OCI-LY3 (cell line): ENCODE measurements around the gene BRSK2.

Experiments used
- H2AFZ ChIP-seq: fragments of 200-600, 300-600 bp; shearing (Covaris generic); 2 replicates; pipeline ENCODE4 v1.6.0; 2014; ENCODE audit warnings: antibody characterized with exemption, low read depth, low read length
- H3K27ac ChIP-seq: fragments of 200-600, 300-600 bp; sonication (generic); 2 replicates; pipeline ENCODE4 v1.5.1; 2014; ENCODE audit warnings: mild to moderate bottlenecking, low read length, moderate library complexity, mixed read lengths
- H3K27me3 ChIP-seq: fragments of 200-600, 300-600 bp; sonication (generic); 2 replicates; pipeline ENCODE4 v1.6.1; 2014; ENCODE audit warnings: low read depth, low read length, mixed read lengths
- H3K36me3 ChIP-seq: fragments of 200-600, 300-600 bp; sonication (generic); replicated peaks from 2 replicates; pipeline ENCODE3; 2014; ENCODE audit warnings: low read depth, low read length, mixed read lengths
- H3K4me1 ChIP-seq: fragments of 300-600, 200-600 bp; sonication (generic); 2 replicates; pipeline ENCODE4 v1.6.1; 2014; ENCODE audit warnings: low read length, mixed read lengths
- H3K4me2 ChIP-seq: fragments of 200-600, 300-600 bp; sonication (generic); 2 replicates; pipeline ENCODE4 v1.6.1; 2014; ENCODE audit warnings: low read length, mixed read lengths
- H3K4me3 ChIP-seq: fragments of 300-600, 200-600 bp; sonication (generic); 2 replicates; pipeline ENCODE4 v1.5.1; 2014; ENCODE audit warnings: antibody characterized with exemption, mild to moderate bottlenecking, low read length, moderate library complexity
- H3K79me2 ChIP-seq: fragments of 300-600, 200-600 bp; shearing (Covaris generic); 2 replicates; pipeline ENCODE4 v1.6.1; 2014; ENCODE audit warnings: mild to moderate bottlenecking, low read length, mixed read lengths
- H3K9ac ChIP-seq: fragments of 300-600, 200-600 bp; shearing (Covaris generic); 2 replicates; pipeline ENCODE4 v1.6.0; 2014; ENCODE audit warnings: mild to moderate bottlenecking, low read length, moderate library complexity
- H3K9me3 ChIP-seq: fragments of 200-600, 300-600 bp; shearing (Covaris generic); 2 replicates; pipeline ENCODE4 v1.6.1; 2014; ENCODE audit warnings: low read length, mixed read lengths; ENCODE audit not compliant: insufficient read depth
- H4K20me1 ChIP-seq: fragments of 200-600, 300-600 bp; sonication (generic); 2 replicates; pipeline ENCODE4 v1.6.1; 2016; ENCODE audit warnings: low read length, mixed read lengths; ENCODE audit not compliant: insufficient read depth
- CTCF ChIP-seq: fragments of 200-600, 300-600 bp; sonication (generic); IDR thresholded peaks from 2 replicates; pipeline ENCODE4 v1.5.1; 2014; ENCODE audit warnings: antibody characterized with exemption, low read length, low read depth
- EZH2phosphoT487 ChIP-seq: fragments of 200-600 bp; shearing (Covaris generic); IDR thresholded peaks from 2 replicates; pipeline ENCODE4 v1.6.1; 2018; ENCODE audit warnings: antibody characterized with exemption, mixed run types, low read depth

Gene BRSK2

GRCh38 chr11:1342946-1343345, 46.8 kb upstream of the BRSK2 start:
- Histone ChIP-seq H3K9me3 (no peaks in the 10 kb centered on the region), H3K27me3 (no peaks in the 10 kb centered on the region), H3K4me2 (no peak overlapping the region), H4K20me1 (no peaks in the 10 kb centered on the region), H2AFZ (no peak overlapping the region), H3K27ac (no peak overlapping the region), H3K79me2 (no peaks in the 10 kb centered on the region), H3K4me3 (no peak overlapping the region), H3K4me1 (no peaks in the 10 kb centered on the region), H3K9ac (no peak overlapping the region), H3K36me3 (no peaks in the 10 kb centered on the region)
- TF ChIP-seq CTCF = no peak
- no peak for TF ChIP-seq EZH2phosphoT487

DNA sequence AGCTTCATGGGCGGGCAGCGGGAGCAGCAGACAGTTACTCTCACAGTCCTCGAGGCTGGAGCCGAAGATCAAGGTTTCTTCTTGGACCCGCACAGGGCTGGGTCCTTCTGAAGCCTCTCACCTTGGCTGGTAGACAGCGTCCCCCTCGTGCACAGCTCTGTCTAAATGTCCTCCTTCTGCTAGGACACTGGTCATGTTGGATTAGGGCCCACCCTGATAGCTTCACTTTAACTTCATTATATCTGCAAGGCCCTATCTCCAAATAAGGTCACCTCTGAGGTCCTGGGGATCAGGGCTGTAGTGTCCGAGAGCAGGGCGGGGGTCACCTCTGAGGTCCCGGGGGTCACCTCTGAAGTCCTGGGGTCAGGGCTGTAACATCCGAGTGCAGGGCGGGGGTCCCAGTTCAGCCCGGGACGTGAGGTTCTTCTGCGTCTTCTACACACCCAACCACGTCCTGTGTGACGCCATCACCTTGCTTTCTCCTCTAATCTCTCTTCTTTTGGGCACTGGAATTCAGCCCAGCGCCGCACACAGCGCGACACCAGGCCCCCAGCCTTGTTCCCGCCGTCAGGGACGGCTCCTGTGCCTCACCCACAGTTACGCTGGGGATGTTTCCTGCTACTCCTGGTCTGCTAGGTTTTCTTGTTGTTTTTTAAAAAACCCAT, 46.2 kb upstream of the BRSK2 start:
- H3K79me2 ChIP-seq = no peaks in the 10 kb centered on the region
- H3K4me1 ChIP-seq = no peaks in the 10 kb centered on the region
- no peaks in the 10 kb centered on the region for H3K36me3 ChIP-seq
- TF ChIP-seq EZH2phosphoT487 = no peak
- TF ChIP-seq CTCF = no peak
- no peaks in the 10 kb centered on the region for H3K27me3 ChIP-seq
- H3K27ac ChIP-seq = no peak overlapping the region
- H4K20me1 ChIP-seq = no peaks in the 10 kb centered on the region
- no peak overlapping the region for H3K4me3 ChIP-seq
- H3K4me2 ChIP-seq = no peak overlapping the region
- H3K9ac ChIP-seq = no peak overlapping the region
- H3K9me3 ChIP-seq = no peaks in the 10 kb centered on the region
- H2AFZ ChIP-seq = no peak overlapping the region

DNA sequence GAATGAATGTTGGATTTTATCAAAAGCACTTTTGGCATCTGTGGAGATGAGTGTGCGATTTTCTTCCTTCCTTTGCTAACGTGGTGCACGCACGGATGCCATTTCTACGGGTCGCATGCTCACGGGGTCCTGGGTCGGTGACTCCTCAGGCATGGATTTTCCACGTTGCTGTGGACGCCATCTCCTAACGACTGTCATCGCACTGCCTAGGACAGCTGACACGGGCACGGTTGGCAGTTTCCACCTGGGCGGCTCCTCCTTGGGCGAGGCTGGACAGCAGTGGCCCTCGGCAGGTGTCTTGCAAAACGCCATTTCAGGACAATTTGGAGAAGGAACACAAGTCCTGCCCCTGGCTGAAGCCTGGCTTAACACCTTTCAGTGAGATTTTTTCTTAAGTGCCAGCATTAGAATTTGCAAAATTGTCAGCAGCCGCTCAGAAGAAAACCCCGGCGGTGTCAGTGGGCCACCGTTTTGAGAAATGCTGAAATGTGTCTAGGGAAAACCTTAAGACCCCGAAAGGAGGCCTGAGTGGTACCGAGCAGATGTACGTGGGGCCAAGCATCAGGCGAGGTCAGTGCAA, 45.6 kb upstream of the BRSK2 start:
- TF ChIP-seq CTCF = no peak
- no peak for TF ChIP-seq EZH2phosphoT487
- no peak overlapping the region for H3K4me3 ChIP-seq
- H3K4me2 ChIP-seq = no peak overlapping the region
- H3K79me2 ChIP-seq = no peaks in the 10 kb centered on the region
- no peaks in the 10 kb centered on the region for H3K27me3 ChIP-seq
- H3K27ac ChIP-seq = no peak overlapping the region
- H3K9ac ChIP-seq = no peak overlapping the region
- H3K4me1 ChIP-seq = no peaks in the 10 kb centered on the region
- H4K20me1 ChIP-seq = no peaks in the 10 kb centered on the region
- H3K9me3 ChIP-seq = no peaks in the 10 kb centered on the region
- H3K36me3 ChIP-seq = no peaks in the 10 kb centered on the region
- no peak overlapping the region for H2AFZ ChIP-seq

DNA sequence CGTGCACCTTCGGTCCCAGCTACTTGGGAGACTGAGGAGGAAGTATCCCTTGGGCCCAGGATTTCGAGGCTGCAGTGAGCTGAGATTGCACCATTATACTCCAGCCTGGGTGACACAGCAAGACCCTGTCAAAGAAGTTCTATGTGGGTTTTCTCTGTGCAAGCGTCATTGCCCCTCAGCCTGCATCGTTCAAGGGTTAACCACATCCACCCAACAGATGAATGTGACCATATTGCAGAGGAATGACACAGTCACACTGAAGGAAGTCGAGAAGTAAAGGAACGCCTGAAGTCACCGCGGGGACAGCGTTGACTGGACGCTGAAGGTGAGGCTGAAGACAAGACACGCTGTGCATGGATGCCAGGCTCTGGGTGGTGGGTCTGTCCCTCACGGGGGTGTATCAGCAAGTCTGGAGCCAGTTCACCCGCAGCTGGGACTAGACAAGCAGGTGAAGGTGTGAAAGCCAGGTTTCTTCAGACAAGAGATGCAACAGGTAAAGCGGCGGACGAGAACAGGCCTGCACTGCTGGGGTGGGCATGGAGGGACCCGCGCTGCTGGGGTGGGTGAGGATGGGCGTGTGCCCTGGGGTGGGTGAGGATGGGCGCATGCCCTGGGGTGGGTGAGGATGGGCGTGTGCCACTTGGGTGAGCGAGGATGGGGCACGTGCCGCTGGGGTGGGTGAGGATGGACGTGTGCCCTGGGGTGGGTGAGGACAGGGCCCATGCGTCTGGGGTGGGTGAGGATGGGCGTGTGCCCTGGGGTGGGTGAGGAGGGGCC, 43.8 kb upstream of the BRSK2 start:
- H3K9me3 ChIP-seq = no peaks in the 10 kb centered on the region
- no peak overlapping the region for H2AFZ ChIP-seq
- no peaks in the 10 kb centered on the region for H3K27me3 ChIP-seq
- no peaks in the 10 kb centered on the region for H3K4me1 ChIP-seq
- H3K79me2 ChIP-seq = no peaks in the 10 kb centered on the region
- H3K4me2 ChIP-seq = no peak overlapping the region
- no peaks in the 10 kb centered on the region for H3K36me3 ChIP-seq
- H3K4me3 ChIP-seq = no peak overlapping the region
- no peak for TF ChIP-seq EZH2phosphoT487
- no peak for TF ChIP-seq CTCF
- H4K20me1 ChIP-seq = no peaks in the 10 kb centered on the region
- H3K9ac ChIP-seq = no peak overlapping the region
- H3K27ac ChIP-seq = no peak overlapping the region
